Epidermal melanocyte (primary cell): ENCODE measurements around the gene KRT37.
"Not testable (repeated sequence)": the region's sequence is repeated elsewhere in the genome, so short reads cannot be mapped to it uniquely, and the experiment has no call there.

Experiments used
- DNase-seq: peaks from one replicate; pipeline ENCODE4 v3.0.0; 2011; ENCODE audit warnings: low spot score; ENCODE audit not compliant: insufficient read length

KRT37 gene

DNA sequence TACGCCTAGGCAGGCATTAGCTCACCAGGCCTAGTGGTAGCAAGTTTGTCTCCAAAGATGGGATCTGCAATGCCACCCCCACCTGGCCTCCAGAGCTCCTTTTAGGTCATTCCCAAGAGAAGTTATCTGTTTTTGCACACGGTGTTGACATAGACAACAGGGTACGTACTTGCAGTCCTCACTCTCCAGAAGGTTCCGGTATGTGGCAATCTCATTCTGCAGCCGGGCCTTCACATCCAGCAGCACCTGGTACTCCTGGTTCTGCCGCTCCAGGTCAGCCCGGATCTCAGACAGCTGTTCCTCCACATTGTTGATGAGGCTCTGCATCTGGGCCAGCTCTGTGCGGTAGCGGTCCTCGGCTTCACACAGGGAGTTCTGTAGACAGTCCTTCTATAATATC, 17.2 kb downstream of the KRT37 start:
- no peak for DNase-seq

DNA sequence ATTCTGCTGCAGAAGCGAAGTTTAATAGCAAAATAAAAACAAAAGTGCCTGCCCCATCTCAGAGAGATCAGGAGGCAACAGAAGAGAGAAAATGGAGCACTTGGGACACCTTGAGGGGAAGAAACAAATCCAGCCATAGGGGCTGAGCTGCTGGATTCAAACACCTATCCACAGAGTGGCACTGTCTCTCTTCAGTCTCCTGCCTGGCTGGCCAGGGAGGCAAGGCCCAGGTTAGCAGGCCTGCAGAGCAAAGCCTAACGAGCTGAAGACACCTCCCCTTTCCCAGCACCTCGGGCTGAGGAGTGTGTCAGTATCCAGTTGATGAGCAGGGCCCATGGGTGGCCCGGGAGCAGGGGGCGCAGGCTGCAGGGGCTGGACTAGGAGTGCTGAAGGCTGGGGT, 18.2 kb downstream of the KRT37 start:
- no peak for DNase-seq

DNA sequence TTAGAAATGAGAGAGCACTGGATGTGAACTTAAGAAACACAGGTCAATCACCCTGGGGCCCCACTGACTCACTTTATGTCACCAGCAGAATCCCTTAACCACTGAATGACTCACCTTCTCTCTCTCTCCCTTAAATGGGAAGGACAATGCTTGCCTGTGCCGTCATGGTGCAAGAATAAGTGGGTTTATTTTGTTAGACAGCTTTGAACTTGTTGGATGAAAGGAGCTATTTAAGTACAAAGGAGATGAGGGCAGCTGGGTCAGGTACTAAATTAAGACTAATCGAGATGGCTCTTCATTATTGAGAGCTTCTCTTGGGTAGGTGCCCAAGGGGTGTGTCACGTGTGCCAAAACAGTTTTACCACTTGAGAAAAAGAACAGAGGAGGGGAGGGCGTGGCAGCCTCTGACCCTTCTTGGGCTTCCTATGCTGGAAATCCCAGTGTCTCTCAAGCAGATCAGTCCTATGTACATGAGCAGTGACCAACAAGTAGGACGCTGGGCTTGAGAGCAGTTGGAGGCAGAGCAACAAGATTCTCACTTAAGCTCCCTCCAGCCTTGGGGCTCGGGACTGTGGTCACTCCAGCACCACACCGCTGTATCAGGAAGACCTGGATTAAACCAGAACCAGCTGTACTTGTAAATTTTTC, 20.2 kb downstream of the KRT37 start:
- DNase-seq: no peak

DNA sequence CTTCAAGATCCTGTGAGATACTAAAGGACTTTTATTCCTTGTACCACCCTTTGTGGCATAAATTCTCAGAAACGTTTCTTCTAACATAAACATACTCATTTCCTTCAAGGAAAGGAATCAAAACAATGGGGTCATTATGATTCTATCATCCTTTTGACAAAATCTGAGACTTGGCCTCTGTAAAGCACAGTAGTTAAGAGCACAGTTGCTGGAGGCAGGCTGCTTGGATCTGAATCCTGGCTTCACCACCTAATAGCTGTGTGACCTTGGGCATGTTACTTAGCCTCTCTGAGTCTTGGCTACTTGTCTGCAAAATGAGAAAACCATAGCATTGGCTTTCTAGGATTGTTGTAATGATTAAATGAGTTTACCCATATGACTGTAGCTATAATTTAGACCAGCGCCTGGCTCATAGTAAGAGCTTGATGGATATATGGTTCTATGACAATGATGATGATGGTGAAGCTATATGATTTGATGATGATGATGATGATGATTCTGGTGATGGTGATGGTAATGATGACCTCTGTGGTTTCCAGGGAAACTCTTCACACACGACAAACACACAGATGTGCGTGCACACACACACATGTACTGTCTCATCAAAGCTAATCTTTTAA, 20.9 kb downstream of the KRT37 start:
- no peak for DNase-seq

DNA sequence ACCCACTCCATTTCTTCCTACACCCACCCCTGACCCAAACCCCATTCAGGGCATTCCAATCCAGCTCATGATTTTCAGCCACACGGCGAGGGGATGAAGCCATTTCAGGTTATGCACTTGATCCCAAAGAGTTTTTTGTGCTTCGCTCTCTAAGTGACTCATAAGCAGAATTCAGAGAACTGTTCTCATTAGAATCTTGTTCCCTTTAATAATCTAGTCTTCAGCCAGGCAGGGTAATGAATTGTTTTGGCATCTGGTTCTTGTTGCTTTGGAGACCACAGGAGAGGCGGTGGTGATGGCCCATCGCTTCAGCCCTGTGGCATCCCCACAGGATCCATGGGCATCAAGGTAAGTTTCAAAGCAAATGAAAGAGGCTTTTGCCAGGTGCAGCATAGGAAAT, 22.2 kb downstream of the KRT37 start:
- DNase-seq: no peak

DNA sequence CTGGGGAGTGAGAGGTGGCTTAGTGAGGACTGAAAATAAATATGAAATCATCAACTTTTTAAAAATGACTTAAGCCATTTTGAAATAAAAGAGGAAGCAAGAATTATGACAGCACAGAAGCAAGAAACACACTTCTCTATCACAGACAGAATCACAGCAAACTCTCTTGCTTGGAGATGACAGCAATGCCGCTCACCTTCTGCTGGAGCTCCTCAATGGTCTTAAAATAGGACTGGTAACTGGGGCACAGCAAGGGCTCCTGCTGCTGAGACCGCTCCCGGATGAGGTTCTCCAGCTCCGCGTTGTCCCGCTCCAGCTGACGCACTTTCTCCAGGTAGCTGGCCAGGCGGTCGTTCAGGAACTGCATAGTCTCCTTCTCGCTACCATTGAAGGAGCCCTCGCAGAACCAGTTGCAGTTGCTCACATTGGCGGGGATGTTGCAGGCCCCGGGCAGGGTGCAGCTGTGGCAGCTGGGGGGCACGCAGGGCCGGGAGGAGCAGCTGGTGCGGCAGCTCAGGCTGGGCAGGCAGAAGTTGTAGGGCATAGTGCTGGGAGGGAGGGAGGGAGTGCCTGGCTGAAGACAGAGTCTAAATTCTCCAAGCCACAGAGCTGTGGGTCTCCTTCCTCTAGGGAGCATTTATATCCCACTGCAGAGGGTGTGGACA, 27.3 kb downstream of the KRT37 start, which contains the start of gene KRT31:
Gene KRT31, minus strand, starts transcription at position 613 of the 665 bp plus-strand sequence. Its CDS starts 69 bp downstream, at position 544.
- no peak for DNase-seq

DNA sequence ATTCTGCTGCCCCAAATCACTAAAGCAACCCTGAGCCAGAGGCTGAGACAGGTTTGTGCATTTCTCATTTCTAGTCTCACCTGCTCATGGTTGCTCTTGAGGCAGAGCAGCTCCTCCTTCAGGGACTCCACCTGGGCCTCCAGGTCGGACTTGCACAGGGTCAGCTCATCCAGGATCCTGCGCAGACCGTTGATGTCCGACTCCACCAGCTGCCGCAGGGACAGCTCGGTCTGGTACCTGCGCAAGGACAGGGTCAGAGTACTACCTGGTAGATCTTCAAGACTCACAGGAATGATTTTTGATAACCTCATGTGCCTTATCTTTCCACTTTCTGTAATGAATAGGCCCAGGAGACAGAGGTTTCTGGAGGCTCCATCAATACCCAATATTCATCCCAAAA, 28.0 kb downstream of the KRT37 start:
- no peak for DNase-seq

DNA sequence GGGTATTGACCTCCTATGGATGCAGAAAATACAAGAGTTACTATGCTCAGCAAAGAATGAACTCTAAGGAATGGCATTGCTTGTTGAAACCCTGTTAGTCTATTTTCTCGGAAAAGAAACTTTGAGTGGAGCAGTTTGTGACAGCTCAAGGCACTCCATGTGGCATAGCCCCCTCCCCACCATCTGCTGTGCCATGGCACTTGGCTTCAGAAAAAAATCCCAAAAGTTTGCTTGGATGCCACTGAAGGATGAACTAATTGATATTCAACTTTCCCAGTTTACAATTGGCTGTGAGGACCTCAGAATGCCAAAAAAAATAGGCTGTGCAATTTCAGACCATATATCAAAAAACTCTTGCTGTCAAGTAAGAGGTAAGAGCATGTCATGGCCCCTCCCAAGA, 28.8 kb downstream of the KRT37 start:
- DNase-seq: no peak

DNA sequence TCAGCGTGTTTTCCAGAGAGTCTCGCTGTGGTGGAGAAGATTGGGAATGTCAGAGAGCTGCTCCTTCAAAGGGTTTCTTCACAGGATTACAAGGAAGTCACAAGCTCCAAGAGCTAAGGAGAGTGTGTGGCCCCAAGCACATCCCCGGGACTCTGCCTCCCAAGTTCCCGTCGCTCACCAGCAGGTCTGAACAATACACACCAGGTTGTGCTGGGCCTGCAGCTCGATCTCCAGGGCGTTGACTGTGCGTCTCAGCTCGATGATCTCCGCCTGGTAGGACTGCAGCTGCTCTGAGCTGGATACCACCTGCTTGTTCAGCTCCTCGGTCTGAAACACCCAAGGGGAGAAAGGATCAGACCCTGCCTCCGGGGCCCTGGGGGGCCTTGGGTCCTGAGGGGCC, 29.3 kb downstream of the KRT37 start:
- DNase-seq: not testable (repeated sequence)

DNA sequence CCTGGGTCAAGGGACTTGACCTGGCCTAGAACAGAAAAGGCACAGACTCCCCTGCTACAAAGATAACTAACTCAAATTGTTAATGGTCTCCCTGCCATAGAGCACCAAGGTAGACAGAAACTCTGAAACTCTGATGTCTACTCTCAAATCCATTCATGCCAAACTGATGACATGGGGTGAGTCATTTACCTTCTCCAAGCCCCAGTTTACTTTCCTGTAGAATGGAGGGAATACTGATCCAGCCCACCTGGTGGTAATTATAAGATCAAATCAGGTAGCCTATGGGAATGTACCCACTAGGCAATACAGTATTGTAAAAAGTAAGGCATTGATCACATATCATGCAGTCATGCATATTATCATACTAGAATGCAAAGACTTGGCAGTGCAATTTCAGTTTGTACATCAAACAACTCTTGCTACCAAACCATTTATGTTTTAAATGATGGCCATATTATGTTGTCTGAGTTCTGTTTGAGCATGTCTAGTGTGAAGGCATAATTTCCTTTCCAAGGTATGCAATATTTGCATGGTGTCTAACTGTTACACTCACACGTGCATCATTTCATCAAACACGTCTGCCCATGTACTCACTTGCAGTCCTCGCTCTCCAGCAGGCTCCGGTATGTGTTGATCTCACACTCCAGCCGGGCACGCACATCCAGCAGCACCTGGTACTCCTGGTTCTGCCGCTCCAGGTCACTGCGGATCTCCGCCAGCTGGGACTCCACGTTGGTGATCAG, 30.0 kb downstream of the KRT37 start:
- DNase-seq: no peak

DNA sequence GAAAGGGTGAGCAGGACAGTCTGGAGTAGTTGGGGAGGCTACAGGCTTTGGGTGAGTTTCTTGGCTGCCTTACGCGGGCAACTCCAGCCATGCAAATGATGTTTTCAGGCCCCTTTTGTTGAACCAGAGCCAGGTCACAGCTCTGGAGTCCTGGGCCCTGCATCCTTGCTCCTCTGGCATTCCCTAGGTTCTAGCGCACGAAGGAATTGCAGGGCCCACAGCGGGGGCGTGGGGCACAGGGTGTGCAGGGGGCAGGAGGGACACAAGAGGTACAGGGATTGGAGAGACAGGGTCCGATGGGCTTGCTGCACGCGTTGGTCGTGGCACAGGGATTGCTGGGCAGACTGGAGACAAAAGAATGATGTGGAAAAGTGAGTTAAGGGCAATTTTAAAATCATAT, 30.6 kb downstream of the KRT37 start:
- no peak for DNase-seq

DNA sequence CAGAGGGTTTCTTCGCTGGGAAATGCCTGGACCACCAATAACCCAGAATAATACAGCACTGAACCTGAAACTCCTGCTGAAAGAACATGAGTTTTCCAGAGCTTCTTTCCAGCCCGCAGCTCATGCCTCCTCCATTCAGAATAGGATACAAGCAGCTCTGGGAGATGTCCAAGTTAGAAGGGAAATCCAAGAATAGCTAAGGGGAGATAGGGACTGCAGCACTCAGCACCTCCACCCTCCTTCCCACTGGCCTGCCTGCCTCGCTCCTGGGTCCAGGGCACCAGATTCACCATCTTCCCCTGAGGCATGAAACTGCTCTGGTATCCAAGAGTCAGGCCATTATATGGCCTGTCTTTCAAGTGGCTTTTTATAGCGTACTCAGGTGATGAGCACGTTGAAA, 31.1 kb downstream of the KRT37 start:
- DNase-seq: no peak

DNA sequence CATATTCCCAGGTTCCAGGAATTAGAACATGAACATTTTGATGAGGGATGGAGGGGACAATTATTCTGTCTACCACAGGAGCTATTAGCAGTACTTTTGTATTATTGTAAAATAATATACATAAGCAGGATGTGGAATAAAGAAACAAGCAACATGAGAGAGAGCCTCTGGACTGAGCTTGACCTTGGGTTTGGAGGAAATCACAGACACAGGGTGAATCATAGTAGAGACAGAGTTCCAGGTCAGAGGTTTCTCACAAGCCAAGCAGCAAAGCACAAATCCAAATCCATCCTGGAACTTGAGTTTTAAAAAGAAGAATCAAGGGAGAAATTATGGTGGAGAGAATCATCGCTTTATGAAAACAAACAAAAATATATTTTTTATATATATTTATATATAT, 32.1 kb downstream of the KRT37 start:
- no peak for DNase-seq

DNA sequence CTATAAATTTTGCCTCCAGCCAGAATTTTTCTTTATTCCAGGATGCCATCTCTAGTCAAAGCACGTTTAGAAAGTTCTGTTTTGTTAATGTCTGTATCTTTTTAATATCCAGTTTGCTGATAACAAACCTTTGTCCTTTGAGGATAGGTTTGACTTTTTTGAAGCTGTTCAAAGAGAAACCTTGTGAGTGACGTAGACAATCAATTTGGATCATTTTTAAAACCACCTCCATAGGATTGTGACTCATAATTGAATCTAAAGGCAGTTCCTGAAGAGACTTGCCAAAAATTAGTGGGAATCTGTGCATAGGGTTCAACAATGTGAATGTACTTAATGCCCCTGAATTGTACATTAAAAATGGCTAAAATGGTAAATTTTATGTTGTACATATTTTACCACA, 32.9 kb downstream of the KRT37 start:
- DNase-seq: no peak

DNA sequence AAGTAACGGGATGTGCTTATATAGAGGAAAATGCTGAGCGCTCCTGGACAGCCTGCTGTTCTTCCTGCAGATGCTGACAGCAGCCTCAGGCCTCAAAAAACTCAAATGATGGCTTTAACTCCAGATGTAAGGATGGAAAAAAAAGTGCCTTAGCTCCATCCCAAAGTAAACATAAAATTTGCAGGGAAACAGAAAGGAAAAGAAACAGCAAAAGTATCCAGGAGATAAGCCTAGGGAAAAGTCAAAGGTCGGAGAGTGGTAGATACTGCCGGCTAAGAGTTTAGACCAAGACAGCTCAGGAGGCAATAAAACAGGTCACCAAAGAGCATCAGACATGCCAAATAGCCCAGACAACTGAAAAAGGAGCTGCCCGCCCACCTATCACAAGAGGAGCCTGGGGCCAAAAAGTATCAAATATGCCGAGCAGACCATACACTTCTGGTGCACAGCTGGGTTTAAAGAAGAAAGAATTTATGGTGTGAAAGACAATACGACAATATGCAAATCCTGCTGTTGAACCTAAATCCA, 33.9 kb downstream of the KRT37 start:
- no peak for DNase-seq

DNA sequence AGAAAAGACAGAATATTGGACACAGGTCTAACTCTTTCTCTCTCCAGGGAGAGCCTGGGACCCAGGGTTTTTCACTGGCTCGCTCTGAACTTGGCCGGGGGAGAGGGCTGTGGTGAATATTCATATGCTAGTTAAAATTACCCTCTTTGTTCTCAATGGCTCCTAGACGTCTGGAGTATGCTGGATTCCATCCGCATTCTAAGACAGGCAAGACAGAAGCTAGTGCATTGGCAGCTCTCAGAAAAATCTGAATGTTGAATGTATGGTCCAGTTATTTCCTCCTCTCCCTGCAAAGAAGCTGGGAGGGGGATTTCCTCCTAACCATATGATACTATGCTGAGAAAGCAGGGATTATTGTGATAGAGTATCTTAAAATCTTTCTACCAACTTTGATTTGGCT, 36.7 kb downstream of the KRT37 start:
- DNase-seq: no peak

DNA sequence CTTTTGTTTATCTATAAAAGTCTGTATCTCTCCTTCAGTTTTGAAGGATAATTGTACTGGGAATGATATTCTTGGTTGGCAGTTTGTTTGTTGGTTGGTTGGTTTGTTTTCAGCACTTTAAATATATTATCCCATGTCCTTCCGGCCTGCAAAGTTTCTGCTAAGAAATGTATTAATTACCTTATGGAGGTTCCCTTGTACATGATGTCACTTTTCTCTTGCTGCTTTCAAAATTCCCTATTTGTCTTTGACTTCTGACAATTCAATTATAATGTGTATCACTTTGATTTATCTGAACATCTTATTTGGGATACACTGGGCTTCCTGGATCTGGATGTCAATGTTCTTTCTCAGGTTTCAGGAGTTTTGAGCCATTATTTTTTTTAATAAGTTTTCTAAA, 38.2 kb downstream of the KRT37 start:
- DNase-seq: no peak

DNA sequence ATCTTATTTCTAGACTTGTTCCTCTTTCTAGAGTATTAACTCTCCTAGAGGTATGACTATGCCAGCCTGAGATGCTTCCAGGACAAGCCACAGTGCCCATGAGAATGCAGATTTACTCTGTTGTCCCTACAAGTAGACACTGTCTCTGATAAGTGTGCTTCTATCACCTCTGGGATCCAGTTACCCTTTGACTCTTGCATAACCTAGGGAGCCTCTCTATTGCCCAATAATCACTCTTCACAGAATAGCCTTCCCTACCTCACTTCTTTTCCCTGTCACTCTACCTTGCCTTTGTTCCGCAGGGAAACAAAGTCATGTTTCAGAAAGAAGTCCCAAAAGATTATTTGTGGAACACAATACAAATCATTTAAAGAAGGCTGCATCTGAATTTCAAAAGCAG, 40.7 kb downstream of the KRT37 start:
- no peak for DNase-seq

DNA sequence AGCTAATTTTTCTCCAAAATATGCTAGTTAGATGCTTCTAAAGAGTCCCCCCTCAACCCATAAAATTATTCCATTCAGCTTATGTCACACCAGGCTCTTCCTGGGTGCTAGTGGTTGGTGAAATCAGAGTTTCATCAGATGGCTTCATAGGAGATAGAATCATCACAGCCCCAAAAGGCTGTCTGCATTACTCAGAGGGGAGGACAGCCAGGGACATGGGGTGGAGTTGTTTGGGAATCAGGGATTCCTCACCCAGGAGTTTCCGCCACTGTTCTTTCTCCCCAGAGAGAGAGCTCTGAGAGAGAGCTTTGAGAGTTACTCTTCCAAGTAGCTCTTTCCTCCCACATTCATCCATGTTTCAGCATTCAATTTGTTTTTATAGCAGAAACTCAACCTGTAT, 42.0 kb downstream of the KRT37 start:
- no peak for DNase-seq

DNA sequence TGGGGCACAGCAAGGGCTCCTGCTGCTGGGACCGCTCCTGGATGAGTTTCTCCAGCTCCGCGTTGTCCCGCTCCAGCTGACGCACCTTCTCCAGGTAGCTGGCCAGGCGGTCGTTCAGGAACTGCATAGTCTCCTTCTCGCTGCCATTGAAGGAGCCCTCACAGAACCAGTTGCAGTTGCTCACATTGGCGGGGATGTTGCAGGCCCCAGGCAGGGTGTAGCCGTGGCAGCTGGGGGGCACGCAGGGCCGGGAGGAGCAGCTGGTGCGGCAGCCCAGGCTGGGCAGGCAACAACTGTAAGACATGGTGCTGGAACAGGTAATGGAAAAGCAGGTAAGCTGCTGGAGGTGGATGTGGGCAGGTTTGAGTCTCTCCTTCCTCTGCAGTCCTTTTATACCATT, 42.4 kb downstream of the KRT37 start, which contains the start of gene KRT34:
Gene KRT34, minus strand, starts transcription at position 364 of the 400 bp plus-strand sequence. Its CDS starts 60 bp downstream, at position 304.
- not testable (repeated sequence) for DNase-seq

DNA sequence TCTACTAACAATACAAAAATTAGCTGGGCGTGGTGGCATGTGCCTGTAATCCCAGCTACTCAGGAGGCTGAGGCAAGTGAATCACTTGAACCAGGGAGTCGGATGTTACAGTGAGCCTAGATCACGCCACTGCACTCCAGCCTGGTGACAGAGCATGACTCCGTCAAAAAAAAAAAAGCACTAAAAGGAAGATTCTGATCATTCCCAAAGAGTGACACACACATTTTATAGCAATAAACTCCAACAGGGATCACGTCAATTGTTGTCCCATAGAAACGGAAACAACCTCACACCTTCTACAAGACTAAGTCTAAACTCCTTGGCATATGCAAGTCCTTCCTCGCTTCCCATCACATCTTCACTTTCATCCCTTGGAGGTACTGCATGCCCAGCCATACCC, 44.3 kb downstream of the KRT37 start:
- DNase-seq: not testable (repeated sequence)

DNA sequence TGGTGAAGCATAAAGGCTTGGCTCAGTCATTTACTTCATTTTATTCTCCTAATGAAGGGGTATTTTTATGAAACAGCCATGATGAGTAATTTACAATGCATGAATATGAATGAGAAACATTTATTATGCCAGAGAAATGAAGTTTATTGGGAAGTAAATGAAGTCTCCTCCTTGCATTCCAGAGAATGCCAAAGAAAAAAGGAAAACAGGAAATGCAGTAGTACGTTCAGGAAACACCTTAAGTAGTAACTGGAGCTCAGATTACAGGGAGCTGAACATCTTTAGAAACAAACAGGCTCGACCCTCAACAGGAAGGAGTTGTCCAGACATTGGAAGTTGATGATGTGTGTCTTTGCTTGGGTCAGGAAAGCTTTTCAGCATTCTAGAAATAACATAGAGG, 46.8 kb downstream of the KRT37 start:
- no peak for DNase-seq
